GM19397 (cell line): ENCODE results near the gene RAD51B.

Source experiments
- ATAC-seq: cut with Tn5 transposase; IDR thresholded peaks from one replicate; pipeline ENCODE4 v1.9.1; 2021; ENCODE audit warnings: mild to moderate bottlenecking, moderate library complexity; ENCODE audit not compliant: unreplicated experiment

The RAD51B gene

GRCh38 chr14:67833403-67833802 is 13.8 kb downstream of the RAD51B start:
- no peak for ATAC-seq

GRCh38 chr14:67835596-67835995 is 16.0 kb downstream of the RAD51B start:
- ATAC-seq, result no peak

GRCh38 chr14:67837011-67837624 is 17.5 kb downstream of the RAD51B start:
- ATAC-seq, result no peak

DNA sequence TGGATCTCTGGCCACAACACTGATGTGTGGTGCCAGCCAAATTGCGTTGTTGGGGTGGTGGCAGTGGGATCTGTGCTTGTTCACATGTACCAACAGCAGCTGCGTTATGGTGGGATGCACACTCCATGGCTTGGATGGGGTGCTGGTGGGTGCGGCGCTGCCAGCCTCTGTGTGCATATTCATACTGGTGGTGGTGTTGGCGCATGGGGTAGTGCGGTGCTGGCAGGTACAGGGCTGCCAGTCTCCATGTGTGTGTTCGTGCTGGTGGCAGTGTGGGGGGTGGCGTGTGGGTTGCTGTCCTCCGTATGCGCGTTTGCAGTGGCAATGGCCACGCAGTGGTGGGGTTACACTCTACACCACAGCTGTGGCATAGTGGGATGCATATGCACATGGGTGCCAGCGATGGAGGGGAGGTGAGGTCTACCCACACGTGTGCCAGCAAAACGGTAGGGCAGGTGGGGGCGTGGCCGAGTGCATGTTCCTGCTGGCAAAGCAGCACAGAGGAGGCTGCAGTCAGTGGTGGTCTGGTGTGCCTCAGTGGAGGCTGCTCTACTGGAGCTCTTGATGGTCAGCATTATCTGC is 26.5 kb downstream of the RAD51B start:
- ATAC-seq, result no peak

DNA sequence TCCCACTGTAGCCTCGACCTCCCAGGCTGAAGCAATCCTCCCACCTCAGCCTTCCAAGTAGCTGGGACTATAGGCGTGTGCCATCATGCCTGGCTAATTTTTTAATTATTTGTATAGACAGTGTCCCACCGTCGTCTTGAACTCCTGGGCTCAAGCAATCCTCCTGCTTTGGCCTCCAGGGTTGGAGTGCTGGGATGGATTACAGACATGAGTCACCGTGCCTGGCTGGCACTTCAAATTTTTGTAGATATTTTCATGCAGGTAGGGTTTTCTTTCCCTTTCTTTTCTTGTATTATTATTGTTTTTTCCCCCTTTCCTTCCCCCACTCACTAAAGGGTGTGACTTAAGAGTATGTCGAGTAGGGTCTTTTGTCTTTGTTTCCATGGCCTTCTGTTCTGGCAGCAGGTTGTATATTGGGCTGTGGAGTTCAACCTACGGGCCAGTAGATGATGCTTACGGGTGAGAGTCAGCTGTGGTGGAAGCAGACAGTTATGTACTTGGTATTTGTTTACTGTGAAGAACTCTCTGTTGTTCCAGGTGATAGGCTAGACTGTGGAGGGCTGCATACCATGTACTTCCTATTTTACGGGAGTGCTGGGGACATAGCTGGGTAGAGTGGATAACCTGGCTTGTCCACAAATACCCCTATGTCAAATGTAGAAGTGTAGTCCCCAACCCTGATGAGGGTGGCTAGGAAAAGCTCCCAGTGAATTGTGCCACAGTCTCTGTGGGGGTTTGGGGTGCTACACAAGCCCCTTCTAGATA is 30.7 kb downstream of the RAD51B start:
- ATAC-seq, result no peak

- no peak for ATAC-seq
These were observed 32.3 kb downstream of the RAD51B start for GRCh38 chr14:67851785-67852410.

GRCh38 chr14:67852926-67853604 is 33.5 kb downstream of the RAD51B start:
- no peak for ATAC-seq

DNA sequence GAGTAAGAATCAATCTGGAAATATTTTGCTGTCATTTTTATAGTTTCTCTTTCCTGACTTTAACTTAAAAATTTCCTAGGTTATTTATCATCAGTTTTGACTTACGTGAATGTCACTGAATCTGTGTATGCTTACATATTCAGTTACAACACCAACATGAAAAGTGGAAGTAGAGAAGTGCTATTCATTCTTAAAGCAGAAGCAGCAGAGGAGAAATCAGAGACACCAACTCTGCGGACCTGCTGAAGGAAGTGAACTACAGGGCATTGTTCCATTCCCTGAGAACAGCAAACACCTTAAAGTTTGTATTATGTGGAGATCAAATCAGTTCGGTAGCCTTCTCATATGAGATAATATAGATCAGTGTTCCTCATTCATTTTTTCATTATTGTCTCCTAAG is 34.1 kb downstream of the RAD51B start:
- no peak for ATAC-seq

- ATAC-seq, result no peak
These were observed 37.2 kb downstream of the RAD51B start for GRCh38 chr14:67856827-67857226.

DNA sequence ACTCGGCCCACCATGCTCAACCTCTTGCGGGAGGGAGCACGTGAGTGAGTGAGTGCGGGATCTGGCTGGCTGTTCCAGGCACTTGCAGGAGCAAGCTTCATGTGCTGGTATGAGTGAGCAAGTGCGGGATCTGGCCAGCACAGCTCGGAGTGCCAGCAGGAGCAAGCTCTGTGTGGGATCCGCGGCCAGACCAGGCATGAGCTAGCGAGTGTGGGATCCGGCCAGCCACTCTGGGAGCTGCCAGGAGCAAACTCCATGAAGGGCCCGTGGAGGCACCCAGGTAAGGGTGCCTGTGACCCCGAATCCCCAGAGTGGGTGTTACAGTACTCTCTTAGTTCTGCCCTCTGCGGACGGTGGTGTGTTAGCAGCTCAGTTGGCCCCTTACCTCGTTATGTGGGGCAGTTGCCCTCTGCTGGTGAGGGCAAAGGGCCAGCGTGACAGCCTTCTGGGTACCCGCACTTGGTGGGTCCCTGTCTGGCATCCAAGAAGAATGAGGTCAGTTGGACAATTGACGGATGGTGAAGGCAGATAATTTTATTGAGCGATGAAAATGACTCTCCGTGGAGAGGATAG is 38.3 kb downstream of the RAD51B start:
- no peak for ATAC-seq

GRCh38 chr14:67859169-67859749 is 39.7 kb downstream of the RAD51B start:
- ATAC-seq, result no peak

- no peak for ATAC-seq
These were observed 43.6 kb downstream of the RAD51B start for GRCh38 chr14:67863223-67863622.

- no peak for ATAC-seq
These were observed 55.8 kb downstream of the RAD51B start for GRCh38 chr14:67875175-67876006.

- no peak for ATAC-seq
These were observed 59.4 kb downstream of the RAD51B start for GRCh38 chr14:67879026-67879425.

- peak; percentile 93 for ATAC-seq
These were observed 61.6 kb downstream of the RAD51B start for GRCh38 chr14:67881225-67881624.

- ATAC-seq, result no peak
These were observed 63.5 kb downstream of the RAD51B start for GRCh38 chr14:67882986-67883555.

DNA sequence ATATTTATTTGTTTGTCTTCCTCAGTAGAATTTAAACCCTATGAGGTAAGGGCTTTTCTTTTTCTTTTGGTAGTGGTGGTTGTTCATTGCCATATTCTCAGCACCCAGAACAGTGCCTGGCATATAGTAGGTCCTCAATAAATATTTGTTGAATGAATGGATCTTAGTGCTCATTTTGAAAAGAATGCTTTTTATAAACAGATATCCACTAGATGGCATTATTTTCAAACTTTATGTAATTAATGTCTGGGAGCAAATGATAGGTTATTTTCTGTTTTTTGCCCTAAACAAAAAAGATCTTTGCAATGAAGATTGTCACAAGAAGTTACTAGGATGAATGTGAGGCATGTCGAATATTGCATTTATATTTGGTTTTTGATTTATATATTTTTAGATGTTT is 64.1 kb downstream of the RAD51B start:
- ATAC-seq, result no peak

DNA sequence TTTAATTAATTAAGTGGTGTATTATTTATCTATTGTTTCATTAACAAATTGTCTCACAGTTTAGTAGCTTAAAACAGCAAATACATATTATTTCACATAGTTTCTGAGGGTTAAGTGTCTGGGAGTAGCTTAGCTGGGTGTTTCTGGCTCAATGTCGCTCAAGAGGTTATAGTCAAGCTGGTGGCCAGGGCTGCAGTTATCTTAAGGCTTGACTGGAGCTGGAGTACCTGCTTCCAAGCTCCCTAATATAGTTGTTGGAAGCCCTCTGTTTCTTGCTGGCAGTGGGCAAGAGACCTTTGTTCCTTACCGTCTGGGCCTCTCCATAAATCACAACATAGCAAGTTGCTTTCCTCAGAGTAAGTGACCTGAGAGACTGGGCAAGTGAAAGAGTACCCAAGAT is 66.6 kb downstream of the RAD51B start:
- ATAC-seq, result no peak

GRCh38 chr14:67887478-67887877 is 67.9 kb downstream of the RAD51B start:
- no peak for ATAC-seq
